Measurements from ENCODE around the gene PUM1. TPM values are rescaled to one million over a fixed set of nuclear protein-coding genes. Genes with fewer than 3 reads are reported as not detected.

Gene PUM1
- total RNA-seq, 2 donors from 2014 or later, result 100 to 104 TPM

GRCh38 chr1:30896905-30897304, 168.6 kb downstream of the PUM1 start:
- Mint-ChIP-seq H3K4me3 (no peak overlapping the region), H3K27me3 (ENCODE audit: low read depth) (peaks cover 21% of the 10 kb centered on the region), H3K27ac (no peak overlapping the region), H3K36me3 (ENCODE audit: insufficient read depth in 2 of 2) (no peaks in the 10 kb centered on the region), H3K9me3 (peaks cover 0 to 6% of the 10 kb centered on the region in 2 donors), H3K4me1 (ENCODE audit: low read depth) (no peaks in the 10 kb centered on the region)
- ATAC-seq (replicated peaks in 1 of 2) (no peak), DNase-seq (no peak)

- DNase-seq (no peak), ATAC-seq (replicated peaks in 1 of 2) (no peak)
- Mint-ChIP-seq H3K4me1 (ENCODE audit: low read depth) (no peaks in the 10 kb centered on the region), H3K27ac (no peak overlapping the region), H3K4me3 (no peak overlapping the region), H3K36me3 (ENCODE audit: insufficient read depth in 2 of 2) (no peaks in the 10 kb centered on the region), H3K27me3 (ENCODE audit: low read depth) (peaks cover 21% of the 10 kb centered on the region), H3K9me3 (peaks cover 0 to 6% of the 10 kb centered on the region in 2 donors)
Measured at GRCh38 chr1:30895944-30896660, 169.4 kb downstream of the PUM1 start.

GRCh38 chr1:30895382-30895943, 170.1 kb downstream of the PUM1 start:
- Mint-ChIP-seq H3K36me3 (ENCODE audit: insufficient read depth in 2 of 2) (no peaks in the 10 kb centered on the region), H3K27me3 (ENCODE audit: low read depth) (peaks cover 21% of the 10 kb centered on the region), H3K27ac (no peak overlapping the region), H3K9me3 (peaks cover 0 to 6% of the 10 kb centered on the region in 2 donors), H3K4me3 (no peak overlapping the region), H3K4me1 (ENCODE audit: low read depth) (no peaks in the 10 kb centered on the region)
- DNase-seq (no peak), ATAC-seq (replicated peaks in 1 of 2) (no peak)

- Mint-ChIP-seq H3K4me1 (ENCODE audit: low read depth) (no peaks in the 10 kb centered on the region), H3K36me3 (ENCODE audit: insufficient read depth in 2 of 2) (no peaks in the 10 kb centered on the region), H3K27ac (no peak overlapping the region), H3K4me3 (no peak overlapping the region), H3K27me3 (ENCODE audit: low read depth) (peaks cover 21% of the 10 kb centered on the region), H3K9me3 (peaks cover 0 to 6% of the 10 kb centered on the region in 2 donors)
- ATAC-seq (replicated peaks in 1 of 2), result no peak
- no peak for DNase-seq
Measured at GRCh38 chr1:30894508-30894973, 171.0 kb downstream of the PUM1 start.

GRCh38 chr1:30893776-30894507, 171.6 kb downstream of the PUM1 start:
- Mint-ChIP-seq H3K4me3 (no peak overlapping the region), H3K36me3 (ENCODE audit: insufficient read depth in 2 of 2) (no peaks in the 10 kb centered on the region), H3K27ac (no peak overlapping the region), H3K4me1 (ENCODE audit: low read depth) (no peaks in the 10 kb centered on the region), H3K27me3 (ENCODE audit: low read depth) (peaks cover 21% of the 10 kb centered on the region), H3K9me3 (peaks cover 0 to 6% of the 10 kb centered on the region in 2 donors)
- no peak for ATAC-seq (replicated peaks in 1 of 2)
- DNase-seq, result no peak

GRCh38 chr1:30892671-30893073, 172.8 kb downstream of the PUM1 start:
- Mint-ChIP-seq H3K4me3 (no peak overlapping the region), H3K4me1 (ENCODE audit: low read depth) (no peaks in the 10 kb centered on the region)

GRCh38 chr1:30891227-30891552, 174.3 kb downstream of the PUM1 start:
- peaks cover 0 to 6% of the 10 kb centered on the region in 2 donors for H3K9me3 Mint-ChIP-seq
- no peaks in the 10 kb centered on the region for H3K36me3 Mint-ChIP-seq (ENCODE audit: insufficient read depth in 2 of 2)
- ATAC-seq (replicated peaks in 1 of 2), result no peak
- no peak overlapping the region for H3K27ac Mint-ChIP-seq
- DNase-seq, result no peak
- H3K27me3 Mint-ChIP-seq (ENCODE audit: low read depth), result peaks cover 15% of the 10 kb centered on the region
- H3K4me3 Mint-ChIP-seq, result no peak overlapping the region
- no peaks in the 10 kb centered on the region for H3K4me1 Mint-ChIP-seq (ENCODE audit: low read depth)

More at GRCh38 chr1:30892671-30893073, 172.8 kb downstream of the PUM1 start:
- DNase-seq (no peak), ATAC-seq (replicated peaks in 1 of 2) (no peak)
- H3K9me3 Mint-ChIP-seq, result peaks cover 0 to 6% of the 10 kb centered on the region in 2 donors
- H3K36me3 Mint-ChIP-seq (ENCODE audit: insufficient read depth in 2 of 2), result no peaks in the 10 kb centered on the region
- peaks cover 21% of the 10 kb centered on the region for H3K27me3 Mint-ChIP-seq (ENCODE audit: low read depth)
- H3K27ac Mint-ChIP-seq, result no peak overlapping the region

GRCh38 chr1:30890502-30891226, 174.9 kb downstream of the PUM1 start:
- Mint-ChIP-seq H3K36me3 (ENCODE audit: insufficient read depth in 2 of 2) (no peaks in the 10 kb centered on the region), H3K27me3 (ENCODE audit: low read depth) (peaks cover 13% of the 10 kb centered on the region), H3K4me1 (ENCODE audit: low read depth) (no peaks in the 10 kb centered on the region), H3K27ac (no peak overlapping the region), H3K9me3 (peaks cover 0 to 6% of the 10 kb centered on the region in 2 donors), H3K4me3 (no peak overlapping the region)
- no peak for ATAC-seq (replicated peaks in 1 of 2)
- DNase-seq, result no peak

- no peaks in the 10 kb centered on the region for H3K4me1 Mint-ChIP-seq (ENCODE audit: low read depth)
- H3K36me3 Mint-ChIP-seq (ENCODE audit: insufficient read depth in 2 of 2), result no peaks in the 10 kb centered on the region
- H3K4me3 Mint-ChIP-seq, result no peak overlapping the region
- H3K27me3 Mint-ChIP-seq (ENCODE audit: low read depth), result peaks cover 17% of the 10 kb centered on the region
- no peak overlapping the region for H3K27ac Mint-ChIP-seq
- ATAC-seq (replicated peaks in 1 of 2) (no peak), DNase-seq (no peak)
- peaks cover 0 to 5% of the 10 kb centered on the region in 2 donors for H3K9me3 Mint-ChIP-seq
Measured at GRCh38 chr1:30889511-30889910, 176.0 kb downstream of the PUM1 start.

GRCh38 chr1:30888975-30889374, 176.5 kb downstream of the PUM1 start:
- Mint-ChIP-seq H3K4me1 (ENCODE audit: low read depth) (no peaks in the 10 kb centered on the region), H3K27me3 (ENCODE audit: low read depth) (peaks cover 17% of the 10 kb centered on the region), H3K36me3 (ENCODE audit: insufficient read depth in 2 of 2) (no peaks in the 10 kb centered on the region), H3K4me3 (no peak overlapping the region), H3K27ac (no peak overlapping the region), H3K9me3 (peaks cover 0 to 1% of the 10 kb centered on the region in 2 donors)
- DNase-seq (no peak), ATAC-seq (replicated peaks in 1 of 2) (no peak)

- Mint-ChIP-seq H3K36me3 (ENCODE audit: insufficient read depth in 2 of 2) (no peaks in the 10 kb centered on the region), H3K27ac (no peak overlapping the region), H3K4me3 (no peak overlapping the region), H3K4me1 (ENCODE audit: low read depth) (no peaks in the 10 kb centered on the region), H3K9me3 (no peaks in the 10 kb centered on the region), H3K27me3 (ENCODE audit: low read depth) (peaks cover 15% of the 10 kb centered on the region)
- DNase-seq, result no peak
- ATAC-seq (replicated peaks in 1 of 2), result no peak
Measured at GRCh38 chr1:30888391-30888790, 177.1 kb downstream of the PUM1 start.

- DNase-seq, result no peak
- no peak overlapping the region for H3K4me3 Mint-ChIP-seq
- no peak overlapping the region for H3K27ac Mint-ChIP-seq
- no peaks in the 10 kb centered on the region for H3K4me1 Mint-ChIP-seq (ENCODE audit: low read depth)
- H3K9me3 Mint-ChIP-seq, result no peaks in the 10 kb centered on the region
- H3K27me3 Mint-ChIP-seq (ENCODE audit: low read depth), result peaks cover 15% of the 10 kb centered on the region
- no peaks in the 10 kb centered on the region for H3K36me3 Mint-ChIP-seq (ENCODE audit: insufficient read depth in 2 of 2)
- ATAC-seq (replicated peaks in 1 of 2), result no peak
Measured at GRCh38 chr1:30887485-30888315, 177.8 kb downstream of the PUM1 start.
